ENCODE data around the gene HIVEP3.

DNA sequence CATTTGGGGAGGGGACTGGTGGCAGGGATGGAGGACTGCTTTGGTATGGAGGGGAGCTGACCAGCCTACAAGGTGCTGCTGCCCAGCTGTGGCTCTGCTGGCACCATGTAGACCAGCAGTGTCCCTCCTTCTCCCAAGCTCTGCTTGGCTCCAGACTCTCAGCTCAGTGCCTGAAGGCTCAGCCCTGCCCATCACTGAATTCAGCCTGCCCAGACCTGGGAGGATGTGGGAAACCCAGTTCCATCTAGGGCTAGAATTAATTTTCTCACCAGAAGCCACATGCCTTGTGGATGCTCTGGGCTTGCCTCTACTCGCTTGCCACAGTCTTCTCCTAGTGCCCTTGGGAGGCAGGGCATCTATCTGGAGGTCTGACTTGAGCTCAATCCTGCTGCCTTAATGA, 239.2 kb downstream of the HIVEP3 start:
- TF ChIP-seq TAF1 (IDR thresholded peaks at IDR 0.05; ENCODE audit: low read depth, low read length) (no peak), POLR2A (IDR thresholded peaks at IDR 0.05; ENCODE audit: low read depth, low read length) (no peak), POLR2AphosphoS5 (IDR thresholded peaks at IDR 0.05; ENCODE audit: low read depth, low read length) (no peak)

Data from GM12891 (cell line).